Fibroblast of lung (primary cell): ENCODE data around the gene SLC34A3.

Experiments
- CTCF ChIP-seq, 2 donors: IDR thresholded peaks in 1 of 2; conservative IDR thresholded peaks in 1 of 2; 1 replicate in 1 of 2; 2 replicates in 1 of 2; pipeline ENCODE4 v1.5.1; 2011 to 2012; ENCODE audit warnings: low read length in 2 of 2, control low read depth in 1 of 2, inconsistent platforms in 1 of 2, low read depth in 1 of 2, mild to moderate bottlenecking in 1 of 2
- EZH2 ChIP-seq: IDR thresholded peaks from 2 replicates; pipeline ENCODE4 v1.5.1; 2012; ENCODE audit warnings: low read length, control low read depth, mild to moderate bottlenecking; ENCODE audit errors: missing control alignments

GRCh38 chr9:137229903-137230704 lies 597 bp upstream of the SLC34A3 start:
- TF ChIP-seq CTCF (conservative IDR thresholded peaks at IDR 0.05 in 1 of 2, IDR thresholded peaks at IDR 0.05 in 1 of 2; ENCODE audit: low read depth in 1 of 2, low read length in 2 of 2) (no peak), EZH2 (no peak)
